Smooth muscle cell (in vitro differentiated cells): ENCODE data around the gene TSHZ2. TPM values are rescaled to one million over a fixed set of nuclear protein-coding genes. Genes with fewer than 3 reads are reported as not detected.

Experiments used
- DNase-seq: peaks from one replicate; lab custom pipeline; 2025; ENCODE audit not compliant: unreplicated experiment; lab: John Stamatoyannopoulos, UW
- H2AFZ ChIP-seq: fragments of 200-600 bp; sonication (generic); 2 replicates; pipeline ENCODE4 v1.6.0; 2016; ENCODE audit warnings: antibody characterized with exemption, low read depth, mild to moderate bottlenecking
- H3F3A ChIP-seq: fragments of 200-600 bp; sonication (generic); 2 replicates; pipeline ENCODE4 v1.6.0; 2017; ENCODE audit warnings: antibody characterized with exemption, low read depth
- H3K27ac ChIP-seq: fragments of 200-600 bp; sonication (generic); 2 replicates; pipeline ENCODE4 v1.5.1; 2016; ENCODE audit warnings: low read depth, mild to moderate bottlenecking
- H3K27me3 ChIP-seq: fragments of 200-600 bp; sonication (generic); 2 replicates; pipeline ENCODE4 v1.6.1; 2016; ENCODE audit warnings: low read depth, mild to moderate bottlenecking
- H3K36me3 ChIP-seq: fragments of 200-600 bp; sonication (generic); 2 replicates; pipeline ENCODE4 v1.5.1; 2016; ENCODE audit warnings: low read depth
- H3K4me1 ChIP-seq: fragments of 200-600 bp; sonication (generic); 2 replicates; pipeline ENCODE4 v1.5.1; 2016; ENCODE audit warnings: low read depth
- H3K4me2 ChIP-seq: fragments of 200-600 bp; sonication (generic); 2 replicates; pipeline ENCODE4 v1.6.0; 2016; ENCODE audit warnings: mild to moderate bottlenecking
- H3K4me3 ChIP-seq: fragments of 200-600 bp; sonication (generic); 2 replicates; pipeline ENCODE4 v1.5.1; 2016; ENCODE audit warnings: mild to moderate bottlenecking
- H3K79me2 ChIP-seq: fragments of 200-600 bp; sonication (generic); 2 replicates; pipeline ENCODE4 v1.6.0; 2016; ENCODE audit warnings: low read depth, mild to moderate bottlenecking
- H3K9ac ChIP-seq: fragments of 200-600 bp; sonication (generic); 2 replicates; pipeline ENCODE4 v1.6.0; 2016; ENCODE audit warnings: low read depth
- H3K9me3 ChIP-seq: fragments of 200-600 bp; sonication (generic); replicated peaks from 2 replicates; pipeline ENCODE4 v1.5.1; 2016; ENCODE audit warnings: low read depth
- H4K20me1 ChIP-seq: fragments of 200-600 bp; sonication (generic); 2 replicates; pipeline ENCODE4 v1.6.0; 2016; ENCODE audit warnings: low read depth
- CTCF ChIP-seq: fragments of 200-600 bp; sonication (generic); IDR thresholded peaks from 2 replicates; pipeline ENCODE4 v1.5.1; 2017; ENCODE audit warnings: borderline replicate concordance, mild to moderate bottlenecking, antibody characterized with exemption; ENCODE audit not compliant: insufficient read depth, poor library complexity, severe bottlenecking
- WGBS: methylation state at CpG from one replicate; pipeline ENCODE4 v1.1.7; 2016; ENCODE audit warnings: low lambda C conversion rate; 5-methylcytosine and 5-hydroxymethylcytosine counted together
- polyA plus RNA-seq: library from polyadenylated mRNA; unstranded; fragments of >200 nt; fragmentation: Nextera tagmentation; extraction: Ambion mirVana; gene quantifications from 2 replicates; pipeline ENCODE4 v1.2.1, GENCODE V29; 2016
- total RNA-seq: library from RNA; depleted of rRNA; stranded (reverse); fragments of >200 nt; gene quantifications from 2 replicates; pipeline ENCODE4 v1.2.3, GENCODE V29; 2014

The TSHZ2 gene
- total and polyA plus RNA-seq, 2 experiments from 2014 or later: 4.8 to 6.6 TPM

- Histone ChIP-seq H3K4me2 (no peak overlapping the region), H3K79me2 (peaks cover 3% of the 10 kb centered on the region), H3K4me3 (no peak overlapping the region), H3K9ac (no peak overlapping the region), H3K27me3 (no peaks in the 10 kb centered on the region), H3K27ac (no peak overlapping the region), H3K36me3 (no peaks in the 10 kb centered on the region), H2AFZ (no peak overlapping the region), H4K20me1 (no peaks in the 10 kb centered on the region), H3F3A (no peaks in the 10 kb centered on the region), H3K4me1 (no peaks in the 10 kb centered on the region), H3K9me3 (no peaks in the 10 kb centered on the region)
- DNase-seq: no peak
- 73% methylated on average over 22 of the region's 22 CpGs for WGBS
- no peak for TF ChIP-seq CTCF
Measured at GRCh38 chr20:52983726-52984450, 11.7 kb downstream of the TSHZ2 start.

- no peak for DNase-seq
- no peak for TF ChIP-seq CTCF
- Histone ChIP-seq H3K79me2 (peaks cover 4% of the 10 kb centered on the region), H2AFZ (no peak overlapping the region), H3K4me2 (no peak overlapping the region), H3K36me3 (no peaks in the 10 kb centered on the region), H3K4me1 (no peaks in the 10 kb centered on the region), H3K9me3 (no peaks in the 10 kb centered on the region), H3K4me3 (no peak overlapping the region), H3K27ac (no peak overlapping the region), H3K27me3 (no peaks in the 10 kb centered on the region), H4K20me1 (no peaks in the 10 kb centered on the region), H3K9ac (no peak overlapping the region), H3F3A (no peaks in the 10 kb centered on the region)
- WGBS: 94% methylated on average over 8 of the region's 10 CpGs
Measured at GRCh38 chr20:52984451-52984810, 12.3 kb downstream of the TSHZ2 start.

DNA sequence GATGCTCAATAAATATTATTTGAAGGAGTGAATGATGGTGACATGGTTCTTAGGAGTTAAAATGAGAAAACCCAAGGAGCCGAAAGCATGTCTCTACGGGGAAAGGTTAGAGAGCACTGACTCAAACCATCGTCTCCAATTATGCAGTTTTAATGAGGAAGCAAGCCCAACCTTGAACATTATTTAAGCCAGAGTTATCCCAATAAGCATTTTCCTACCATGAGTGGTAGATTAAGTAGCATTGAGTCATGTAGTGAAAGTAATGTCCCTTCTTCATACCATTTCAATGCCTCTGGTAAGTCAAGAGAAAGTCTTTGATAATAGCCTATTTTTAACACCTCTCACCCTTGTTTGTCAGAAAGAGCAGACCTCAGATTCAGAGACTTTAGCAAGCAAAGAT, 13.5 kb downstream of the TSHZ2 start:
- no peaks in the 10 kb centered on the region for H3K9me3 ChIP-seq
- no peaks in the 10 kb centered on the region for H3K4me1 ChIP-seq
- H3K9ac ChIP-seq: no peak overlapping the region
- WGBS: 62% methylated on average over 3 of the region's 3 CpGs
- peaks cover 11% of the 10 kb centered on the region for H3K79me2 ChIP-seq
- no peak overlapping the region for H2AFZ ChIP-seq
- DNase-seq: no peak
- H3K27me3 ChIP-seq: no peaks in the 10 kb centered on the region
- no peak overlapping the region for H3K27ac ChIP-seq
- H4K20me1 ChIP-seq: no peaks in the 10 kb centered on the region
- H3K4me2 ChIP-seq: no peak overlapping the region
- H3K36me3 ChIP-seq: no peaks in the 10 kb centered on the region
- no peak for TF ChIP-seq CTCF
- no peaks in the 10 kb centered on the region for H3F3A ChIP-seq
- H3K4me3 ChIP-seq: no peak overlapping the region

DNA sequence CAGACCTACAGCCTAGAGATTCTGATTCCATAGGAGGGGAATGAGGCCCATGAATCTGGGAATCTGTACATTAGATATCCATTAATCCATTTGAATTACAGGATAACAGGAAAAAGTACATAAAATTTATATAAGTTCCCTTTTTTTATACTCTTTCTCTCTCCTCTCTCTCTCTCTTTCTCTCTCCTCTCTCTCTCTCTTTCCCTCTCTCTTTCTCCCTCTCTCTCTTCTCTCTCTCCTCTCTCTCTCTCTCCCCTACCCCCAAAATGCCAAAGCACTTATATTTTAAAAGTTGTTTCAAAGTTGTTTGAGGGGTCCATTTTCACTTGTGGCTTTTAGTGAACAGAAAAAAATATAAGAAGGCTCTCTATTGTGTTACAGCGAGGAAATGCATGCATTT, 15.1 kb downstream of the TSHZ2 start:
- Histone ChIP-seq H4K20me1 (no peaks in the 10 kb centered on the region), H3K4me3 (no peak overlapping the region), H3F3A (no peaks in the 10 kb centered on the region), H2AFZ (no peak overlapping the region), H3K79me2 (peaks cover 11% of the 10 kb centered on the region), H3K9me3 (no peaks in the 10 kb centered on the region), H3K4me1 (no peaks in the 10 kb centered on the region), H3K27me3 (no peaks in the 10 kb centered on the region), H3K36me3 (no peaks in the 10 kb centered on the region), H3K4me2 (no peak overlapping the region), H3K27ac (no peak overlapping the region), H3K9ac (no peak overlapping the region)
- TF ChIP-seq CTCF: no peak
- 88% methylated on average over 1 of the region's 1 CpG for WGBS
- DNase-seq: no peak
